ENCODE data around the gene FAM240A.

Gene FAM240A

DNA sequence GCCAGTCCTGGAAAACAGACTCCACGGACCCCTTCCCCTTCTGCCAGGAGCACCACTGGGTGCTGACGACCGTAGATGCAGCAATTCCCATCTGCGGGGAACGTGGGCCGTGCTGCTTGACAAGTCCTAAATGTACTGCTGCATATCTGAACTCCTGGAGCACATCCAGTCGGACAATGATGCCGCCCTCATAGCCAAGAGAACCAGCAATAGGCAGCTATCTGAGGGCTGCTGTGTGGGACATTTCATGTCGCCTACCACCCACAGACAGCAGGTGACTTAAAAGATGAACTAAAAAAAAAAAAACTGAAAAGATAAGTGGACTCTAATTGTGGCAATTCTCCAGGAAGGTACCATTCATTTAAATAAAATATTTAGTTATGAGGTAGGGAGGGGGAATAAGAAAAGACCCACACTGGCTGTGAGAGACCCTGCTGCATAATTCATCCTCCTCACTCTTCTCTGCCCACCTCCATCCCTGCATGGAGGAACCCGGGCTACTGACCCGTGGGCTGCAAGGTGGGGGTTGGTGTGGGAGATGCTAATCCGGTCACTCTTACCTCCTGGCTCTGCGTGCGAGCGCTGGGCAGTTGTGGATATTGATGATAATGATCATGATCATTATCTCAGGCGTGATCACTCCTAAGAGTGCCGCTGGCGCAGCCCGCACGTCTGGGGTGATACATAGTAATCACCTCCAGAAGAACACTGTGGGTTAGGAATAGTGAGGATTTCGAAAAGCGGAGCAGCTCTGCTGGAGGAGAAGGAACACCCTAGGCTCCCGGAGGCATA lies 52.8 kb downstream of the FAM240A start:
- DNase-seq (ENCODE audit: low read depth): no peak
- no peak overlapping the region for H3K4me3 ChIP-seq (ENCODE audit: low read depth, low read length)
- TF ChIP-seq, protein P1, sequence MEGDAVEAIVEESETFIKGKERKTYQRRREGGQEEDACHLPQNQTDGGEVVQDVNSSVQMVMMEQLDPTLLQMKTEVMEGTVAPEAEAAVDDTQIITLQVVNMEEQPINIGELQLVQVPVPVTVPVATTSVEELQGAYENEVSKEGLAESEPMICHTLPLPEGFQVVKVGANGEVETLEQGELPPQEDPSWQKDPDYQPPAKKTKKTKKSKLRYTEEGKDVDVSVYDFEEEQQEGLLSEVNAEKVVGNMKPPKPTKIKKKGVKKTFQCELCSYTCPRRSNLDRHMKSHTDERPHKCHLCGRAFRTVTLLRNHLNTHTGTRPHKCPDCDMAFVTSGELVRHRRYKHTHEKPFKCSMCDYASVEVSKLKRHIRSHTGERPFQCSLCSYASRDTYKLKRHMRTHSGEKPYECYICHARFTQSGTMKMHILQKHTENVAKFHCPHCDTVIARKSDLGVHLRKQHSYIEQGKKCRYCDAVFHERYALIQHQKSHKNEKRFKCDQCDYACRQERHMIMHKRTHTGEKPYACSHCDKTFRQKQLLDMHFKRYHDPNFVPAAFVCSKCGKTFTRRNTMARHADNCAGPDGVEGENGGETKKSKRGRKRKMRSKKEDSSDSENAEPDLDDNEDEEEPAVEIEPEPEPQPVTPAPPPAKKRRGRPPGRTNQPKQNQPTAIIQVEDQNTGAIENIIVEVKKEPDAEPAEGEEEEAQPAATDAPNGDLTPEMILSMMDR (IDR thresholded peaks at IDR 0.05; ENCODE audit: low read depth, low read length, missing control alignments): no peak
- in situ Hi-C loops (cut with HindIII; ENCODE audit: low sequenced_read_pairs): no loop called here

DNA sequence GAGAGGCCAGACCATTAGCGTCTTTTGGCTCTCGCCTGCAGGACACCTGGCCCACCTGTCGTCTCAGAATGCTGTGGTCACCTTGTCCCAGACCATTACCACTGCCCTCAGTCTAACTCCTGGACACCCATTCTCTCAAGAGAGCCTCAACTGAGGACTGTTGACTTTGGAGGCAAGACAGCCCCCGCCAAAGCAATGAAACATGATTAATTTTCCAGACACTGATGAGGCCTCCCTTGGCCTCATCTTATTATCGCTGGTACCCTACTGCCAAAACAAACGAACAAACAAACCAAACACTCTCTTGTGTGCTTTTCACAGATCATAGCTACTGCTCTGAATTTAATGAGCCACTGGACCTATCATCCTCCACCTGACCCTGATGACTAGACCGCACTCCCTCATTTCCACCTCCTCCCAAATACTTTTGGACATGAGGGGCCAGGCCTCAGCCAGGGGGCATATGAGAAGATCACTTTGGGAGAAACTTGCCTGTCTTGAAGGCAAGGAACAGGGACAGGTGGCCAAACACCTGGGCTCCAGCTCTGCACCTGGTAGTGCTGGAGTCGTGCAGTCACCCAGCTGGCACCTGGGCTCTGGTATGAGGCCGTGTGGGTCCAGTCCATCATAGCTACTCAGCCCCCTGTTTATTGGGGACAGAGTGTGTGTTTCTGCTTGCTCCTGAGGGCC lies 53.6 kb downstream of the FAM240A start:
- H3K4me3 ChIP-seq (ENCODE audit: low read depth, low read length): no peak overlapping the region
- TF ChIP-seq, protein P1 (IDR thresholded peaks at IDR 0.05; ENCODE audit: low read depth, low read length, missing control alignments): no peak
- in situ Hi-C loops (cut with HindIII; ENCODE audit: low sequenced_read_pairs): no loop called here
- no peak for DNase-seq (ENCODE audit: low read depth)

DNA sequence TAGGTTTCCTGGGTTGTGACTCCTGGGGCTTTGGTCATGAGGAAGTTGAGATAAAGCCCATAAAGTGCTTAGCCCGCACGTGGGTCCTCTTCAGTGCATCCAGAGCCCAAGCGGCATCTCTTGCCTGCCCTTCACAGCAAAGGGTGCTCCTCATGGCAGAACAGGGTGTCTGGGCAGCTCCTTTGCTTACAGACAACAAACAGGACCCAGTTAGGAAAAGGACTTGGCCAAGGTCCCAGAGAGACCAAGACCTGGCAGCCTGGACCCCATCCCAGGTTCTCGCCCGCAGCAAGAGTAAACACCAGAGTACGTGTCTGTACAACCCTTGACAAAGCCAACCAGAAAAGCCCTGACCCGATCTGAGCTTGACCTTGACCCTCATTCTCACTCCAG lies 54.1 kb downstream of the FAM240A start:
- in situ Hi-C loops (cut with HindIII; ENCODE audit: low sequenced_read_pairs): no loop called here
- H3K4me3 ChIP-seq (ENCODE audit: low read depth, low read length): no peak overlapping the region
- TF ChIP-seq, protein P1 (IDR thresholded peaks at IDR 0.05; ENCODE audit: low read depth, low read length, missing control alignments): no peak
- DNase-seq (ENCODE audit: low read depth): no peak

DNA sequence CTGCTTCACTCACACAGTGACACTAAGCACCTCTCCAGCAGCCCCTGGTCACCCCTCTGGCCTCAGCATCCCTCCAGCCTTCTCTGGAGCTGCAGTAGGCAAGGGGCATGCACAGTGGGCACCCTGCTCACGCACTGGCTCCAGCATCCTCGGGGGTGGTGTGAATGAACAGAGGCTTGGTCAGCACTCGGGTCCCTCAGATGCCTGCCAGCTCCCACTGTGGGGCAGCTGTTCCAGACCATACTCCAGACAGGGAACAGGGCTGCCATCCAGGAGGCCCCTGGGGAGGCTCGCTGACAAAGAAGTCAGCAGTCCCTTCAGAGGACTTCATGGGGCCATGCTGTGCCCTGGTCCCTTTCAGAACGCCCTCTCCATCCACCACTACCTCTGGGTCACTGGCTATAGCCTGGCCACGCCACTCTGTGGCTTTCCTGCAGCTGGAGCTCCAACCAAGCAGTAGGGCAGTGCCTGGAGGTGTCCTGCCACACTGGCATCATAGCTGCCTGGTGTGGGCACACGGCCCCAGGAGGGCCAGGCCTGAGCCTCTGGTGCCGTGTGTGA lies 54.8 kb downstream of the FAM240A start:
- H3K4me3 ChIP-seq (ENCODE audit: low read depth, low read length): no peak overlapping the region
- in situ Hi-C loops (cut with HindIII; ENCODE audit: low sequenced_read_pairs): no loop called here
- DNase-seq (ENCODE audit: low read depth): no peak
- TF ChIP-seq, protein P1 (IDR thresholded peaks at IDR 0.05; ENCODE audit: low read depth, low read length, missing control alignments): no peak

DNA sequence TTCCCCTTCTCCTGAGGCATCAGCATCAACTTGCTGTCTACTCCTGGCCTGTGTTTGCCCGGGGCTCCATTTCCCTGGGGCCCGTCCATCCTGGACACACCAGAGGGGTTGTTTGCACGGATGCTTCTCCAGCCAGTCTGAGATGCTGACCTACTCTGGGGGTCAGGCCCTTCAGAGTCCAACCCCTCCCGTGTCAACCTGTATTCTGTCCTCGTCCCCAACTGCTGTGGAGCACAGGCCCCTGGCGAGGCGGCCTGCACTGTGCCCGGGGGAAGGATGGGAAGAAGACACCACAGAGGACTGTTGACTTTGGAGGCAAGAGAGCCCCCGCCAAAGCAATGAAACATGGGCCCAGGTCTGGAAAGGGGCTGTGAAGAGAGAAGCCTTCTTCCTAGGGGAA lies 55.3 kb downstream of the FAM240A start:
- in situ Hi-C loops (cut with HindIII; ENCODE audit: low sequenced_read_pairs): no loop called here
- TF ChIP-seq, protein P1 (IDR thresholded peaks at IDR 0.05; ENCODE audit: low read depth, low read length, missing control alignments): no peak
- H3K4me3 ChIP-seq (ENCODE audit: low read depth, low read length): no peak overlapping the region
- no peak for DNase-seq (ENCODE audit: low read depth)

DNA sequence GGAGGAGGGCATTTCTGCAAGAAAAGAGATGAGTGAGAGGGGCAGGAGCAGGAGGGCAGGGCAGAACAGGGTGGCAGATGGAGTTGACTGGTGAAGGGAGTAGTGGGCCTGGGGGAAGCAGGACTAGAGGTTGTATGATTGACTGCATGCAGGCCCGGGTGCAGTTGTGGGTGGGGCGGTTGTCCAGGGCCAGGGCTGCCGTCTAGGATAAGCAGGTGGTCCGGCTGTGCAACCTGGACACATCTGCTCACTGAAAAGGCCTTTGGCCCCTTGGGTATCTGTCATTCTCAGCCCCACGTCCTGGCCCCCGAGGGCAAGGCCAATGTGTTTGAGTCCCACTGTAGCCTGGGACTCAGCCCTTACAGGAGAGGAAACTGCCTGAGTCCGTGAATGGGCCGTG lies 55.8 kb downstream of the FAM240A start:
- H3K4me3 ChIP-seq (ENCODE audit: low read depth, low read length): no peak overlapping the region
- TF ChIP-seq, protein P1 (IDR thresholded peaks at IDR 0.05; ENCODE audit: low read depth, low read length, missing control alignments): no peak
- in situ Hi-C loops (cut with HindIII; ENCODE audit: low sequenced_read_pairs): no loop called here
- DNase-seq (ENCODE audit: low read depth): no peak
